Lower lobe of right lung (tissue), 2 donors: ENCODE measurements around the gene AKAP11. TPM values are rescaled to one million over a fixed set of nuclear protein-coding genes. Genes with fewer than 3 reads are reported as not detected.

Experiments used
- ATAC-seq, 2 donors: fragments of 200-7000 bp; cut with Tn5 transposase; one replicate each; pipeline ENCODE4 v1.9.1; 2020 to 2022; ENCODE audit warnings: mild to moderate bottlenecking in 2 of 2, moderate library complexity in 2 of 2
- DNase-seq: peaks from one replicate; pipeline ENCODE4 v3.0.0-alpha.2; 2020
- H3K27ac ChIP-seq: fragments of 200-600 bp; one replicate; pipeline ENCODE4 v1.8.0; 2022
- H3K27me3 ChIP-seq: fragments of 200-600 bp; one replicate; pipeline ENCODE4 v1.8.0; 2022; ENCODE audit warnings: low read depth
- H3K36me3 ChIP-seq: fragments of 200-600 bp; one replicate; pipeline ENCODE4 v1.8.0; 2022; ENCODE audit warnings: mild to moderate bottlenecking
- H3K4me1 ChIP-seq: fragments of 200-600 bp; one replicate; pipeline ENCODE4 v1.8.0; 2022
- H3K4me3 ChIP-seq: fragments of 200-600 bp; one replicate; pipeline ENCODE4 v1.8.0; 2022; ENCODE audit warnings: mild to moderate bottlenecking
- H3K9me3 ChIP-seq: fragments of 200-600 bp; one replicate; pipeline ENCODE4 v1.8.0; 2022
- CTCF ChIP-seq: fragments of 200-600 bp; IDR thresholded peaks from one replicate; pipeline ENCODE4 v1.8.0; 2022; ENCODE audit warnings: antibody characterized with exemption, mild to moderate bottlenecking
- intact Hi-C: fragments of 100-400 bp; cut with DNase I; formaldehyde crosslinking; loops from one replicate; pipeline ENCODE4 v1.11.0; 2022
- total RNA-seq: library from RNA; stranded (reverse); fragmentation: NEBNext Ultra II Directional; extraction: Animal tissue kit (Norgen Biotek cat#: 25700); gene quantifications from one replicate; pipeline ENCODE4 v1.2.1, GENCODE V29; 2021
- donor health status: DM: no; HTN: yes; CAD: no; lungs with severe emphysema.

The AKAP11 gene
- total RNA-seq, 1 donor from 2014 or later, result 34.5 TPM

GRCh38 chr13:42324704-42325103, 52.8 kb downstream of the AKAP11 start:
- H3K4me1 ChIP-seq, result no peaks in the 10 kb centered on the region
- no peak overlapping the region for H3K27ac ChIP-seq
- ATAC-seq (no peak), DNase-seq (no peak)
- peaks cover 6% of the 10 kb centered on the region for H3K36me3 ChIP-seq
- no peaks in the 10 kb centered on the region for H3K9me3 ChIP-seq
- no peak overlapping the region for H3K4me3 ChIP-seq
- TF ChIP-seq CTCF, result no peak
- intact Hi-C loops, result no loop called here
- H3K27me3 ChIP-seq, result no peaks in the 10 kb centered on the region

GRCh38 chr13:42327725-42328124, 55.8 kb downstream of the AKAP11 start:
- intact Hi-C loops, result no loop called here
- no peak for ATAC-seq

GRCh38 chr13:42328672-42329071, 56.7 kb downstream of the AKAP11 start:
- no peaks in the 10 kb centered on the region for H3K36me3 ChIP-seq
- no peak for TF ChIP-seq CTCF
- no peak overlapping the region for H3K4me3 ChIP-seq
- no peaks in the 10 kb centered on the region for H3K4me1 ChIP-seq
- no peaks in the 10 kb centered on the region for H3K9me3 ChIP-seq
- no peak for ATAC-seq
- intact Hi-C loops, result no loop called here
- H3K27ac ChIP-seq, result no peak overlapping the region
- H3K27me3 ChIP-seq, result no peaks in the 10 kb centered on the region
- DNase-seq, result no peak

More at GRCh38 chr13:42327725-42328124, 55.8 kb downstream of the AKAP11 start:
- no peak overlapping the region for H3K27ac ChIP-seq
- no peaks in the 10 kb centered on the region for H3K4me1 ChIP-seq
- H3K9me3 ChIP-seq, result no peaks in the 10 kb centered on the region
- no peak for DNase-seq
- no peak for TF ChIP-seq CTCF
- H3K27me3 ChIP-seq, result no peaks in the 10 kb centered on the region
- H3K4me3 ChIP-seq, result no peak overlapping the region
- no peaks in the 10 kb centered on the region for H3K36me3 ChIP-seq

- H3K9me3 ChIP-seq, result no peaks in the 10 kb centered on the region
- H3K36me3 ChIP-seq, result no peaks in the 10 kb centered on the region
- no peak overlapping the region for H3K27ac ChIP-seq
- ATAC-seq (no peak), DNase-seq (no peak)
- intact Hi-C loops, result no loop called here
- H3K4me3 ChIP-seq, result no peak overlapping the region
- no peak for TF ChIP-seq CTCF
- H3K4me1 ChIP-seq, result no peaks in the 10 kb centered on the region
- H3K27me3 ChIP-seq, result no peaks in the 10 kb centered on the region
Observed at GRCh38 chr13:42329239-42329638, 57.3 kb downstream of the AKAP11 start.

- intact Hi-C loops, result no loop called here
- no peak overlapping the region for H3K27ac ChIP-seq
- H3K4me3 ChIP-seq, result no peak overlapping the region
- H3K9me3 ChIP-seq, result no peaks in the 10 kb centered on the region
- DNase-seq, result no peak
- TF ChIP-seq CTCF, result no peak
- H3K4me1 ChIP-seq, result no peaks in the 10 kb centered on the region
- no peaks in the 10 kb centered on the region for H3K36me3 ChIP-seq
- H3K27me3 ChIP-seq, result no peaks in the 10 kb centered on the region
- no peak for ATAC-seq
Observed at GRCh38 chr13:42331009-42331408, 59.1 kb downstream of the AKAP11 start.
